GM19463 (cell line): Measurements from ENCODE around the gene L1CAM.
"Not testable (repeated sequence)": the region's sequence is repeated elsewhere in the genome, so short reads cannot be mapped to it uniquely, and the experiment has no call there.

Source experiments
- ATAC-seq: cut with Tn5 transposase; IDR thresholded peaks from one replicate; pipeline ENCODE4 v1.9.1; 2021; ENCODE audit warnings: mild to moderate bottlenecking, moderate library complexity; ENCODE audit not compliant: unreplicated experiment

L1CAM gene

DNA sequence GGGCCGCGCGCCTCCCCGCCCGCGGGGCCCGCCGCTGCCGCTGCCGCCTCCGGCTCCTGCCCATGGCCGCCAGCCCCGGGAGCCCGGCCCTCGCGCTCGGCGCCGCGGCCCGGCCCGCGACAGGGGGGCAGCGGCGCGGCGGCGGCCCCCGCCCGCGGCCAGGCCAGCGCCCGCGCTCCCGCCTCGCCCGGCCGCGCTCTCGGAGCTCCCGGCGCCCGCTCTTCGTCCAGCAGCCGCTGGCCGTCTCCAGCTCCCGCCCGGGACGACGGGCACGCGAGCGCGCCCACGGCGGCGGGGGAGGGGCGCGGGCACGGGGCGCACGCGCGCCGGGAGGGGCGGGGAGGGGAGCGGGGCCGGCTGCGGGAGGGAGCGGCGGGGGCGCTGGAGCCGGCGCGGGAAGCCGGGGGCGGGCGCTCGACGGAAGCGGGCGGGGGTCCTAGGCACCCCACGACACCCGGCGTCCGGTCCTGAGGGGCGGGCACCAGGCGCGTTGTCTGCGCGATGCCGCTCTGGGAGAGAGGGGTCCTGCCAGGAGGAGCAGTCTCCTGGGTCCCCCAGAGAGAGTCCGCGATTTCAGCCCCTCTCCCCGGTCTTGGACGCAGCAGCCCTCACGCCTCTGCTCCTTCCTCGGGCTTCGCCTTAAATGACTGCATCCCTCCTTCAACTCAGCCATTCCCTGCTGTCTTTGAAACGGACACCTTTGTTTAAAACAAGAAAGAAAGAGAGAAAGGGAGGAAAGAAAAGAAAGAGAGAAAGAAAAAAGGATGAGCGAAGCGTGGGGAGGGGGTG lies 55.1 kb downstream of the L1CAM start:
- no peak for ATAC-seq

DNA sequence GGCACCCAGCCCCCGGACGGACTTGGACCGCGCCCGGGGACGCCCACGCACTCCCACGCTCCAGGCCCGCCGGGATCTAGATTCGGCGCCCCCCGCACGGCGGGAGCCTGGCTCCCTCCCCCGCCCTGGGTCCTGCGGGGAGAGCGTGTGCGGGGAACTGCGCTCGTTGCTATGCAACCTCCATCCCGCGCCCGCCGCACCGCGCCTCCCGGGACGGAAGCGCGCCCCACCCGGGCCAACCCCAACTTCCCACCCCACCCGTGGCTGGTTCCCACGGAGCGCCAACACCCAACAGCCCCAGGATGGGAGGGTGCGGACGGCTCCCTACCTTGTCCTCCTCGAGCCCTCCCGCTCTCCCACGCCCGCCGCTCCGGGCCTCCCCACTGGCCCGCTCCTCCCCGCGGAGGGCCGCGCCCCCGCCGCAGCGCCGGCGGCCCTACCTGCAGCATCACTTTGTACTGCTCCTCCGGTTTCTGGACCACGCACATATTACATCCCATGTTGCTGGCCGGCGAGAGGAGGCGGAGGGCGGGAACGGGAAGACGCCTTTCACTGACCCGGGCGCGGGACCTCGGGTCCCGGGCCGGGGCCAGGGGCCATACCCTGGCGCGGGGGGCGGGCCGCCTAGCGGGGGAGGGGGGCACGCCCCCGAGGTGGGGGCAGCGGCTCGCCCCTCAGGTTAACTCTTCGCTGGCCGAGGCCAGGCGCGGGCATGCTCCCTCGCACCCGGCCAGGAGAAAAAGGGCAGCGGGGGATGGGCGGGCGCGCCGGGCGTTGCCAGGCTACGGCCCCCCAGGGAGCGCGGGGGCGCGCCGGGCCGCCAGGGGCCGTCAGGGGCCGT lies 56.0 kb downstream of the L1CAM start, which contains the start of gene PDZD4:
Gene PDZD4, minus strand, starts transcription at position 746 of the 841 bp plus-strand sequence. Its CDS starts 246 bp downstream, at position 500.
- no peak for ATAC-seq

DNA sequence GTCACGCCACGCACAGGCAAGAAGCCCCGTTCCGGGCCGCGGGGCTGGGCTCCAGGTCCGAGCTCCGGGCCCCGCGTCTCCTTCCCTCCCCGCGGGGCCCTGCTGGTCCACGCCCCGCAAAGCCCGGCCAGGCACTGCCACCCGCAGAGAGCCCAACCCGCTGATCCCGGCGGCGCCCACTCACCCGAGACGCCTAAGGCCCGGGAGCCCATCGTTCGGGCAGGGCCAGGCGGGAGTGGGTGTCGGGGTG lies 56.5 kb downstream of the L1CAM start:
- ATAC-seq: no peak

DNA sequence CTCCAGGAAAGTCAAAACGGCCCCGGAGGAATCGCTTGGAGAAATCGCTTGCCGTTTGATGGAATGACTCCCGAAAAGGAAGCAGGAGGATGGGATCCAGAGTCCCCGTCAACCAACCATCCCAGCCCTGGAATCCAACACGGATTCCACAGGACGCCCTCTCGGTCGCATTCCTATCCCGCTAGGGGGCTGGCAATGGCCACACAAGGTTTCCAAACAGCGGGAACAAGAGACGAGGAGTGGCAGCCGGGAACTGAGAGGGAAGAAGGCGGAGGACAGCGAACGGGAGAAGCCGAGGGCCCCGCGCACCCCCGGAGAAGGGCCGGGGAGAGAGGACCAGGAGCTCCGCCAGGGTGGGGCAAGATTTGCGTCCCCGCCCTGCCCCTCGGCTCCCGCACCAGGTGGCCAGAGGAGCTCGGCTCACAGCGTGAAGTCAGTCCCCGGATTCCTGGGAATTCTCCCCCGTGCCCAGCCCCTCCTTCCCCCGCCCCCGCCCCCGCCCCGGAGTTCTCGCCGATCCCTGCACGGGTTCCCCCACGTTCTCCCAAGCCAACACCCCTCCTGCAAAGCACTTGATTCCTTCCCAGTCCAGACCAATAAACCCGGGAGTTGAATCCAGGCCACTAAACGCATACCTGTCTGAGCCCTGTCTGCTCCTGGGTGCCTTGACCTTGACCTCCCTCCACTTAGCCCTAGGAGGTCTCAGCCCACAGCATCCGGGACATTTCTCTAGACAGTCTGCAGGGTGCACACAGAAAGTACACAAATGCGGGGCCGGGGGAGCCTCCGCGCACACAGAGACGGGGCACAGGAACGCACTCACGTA lies 57.0 kb downstream of the L1CAM start:
- no peak for ATAC-seq

DNA sequence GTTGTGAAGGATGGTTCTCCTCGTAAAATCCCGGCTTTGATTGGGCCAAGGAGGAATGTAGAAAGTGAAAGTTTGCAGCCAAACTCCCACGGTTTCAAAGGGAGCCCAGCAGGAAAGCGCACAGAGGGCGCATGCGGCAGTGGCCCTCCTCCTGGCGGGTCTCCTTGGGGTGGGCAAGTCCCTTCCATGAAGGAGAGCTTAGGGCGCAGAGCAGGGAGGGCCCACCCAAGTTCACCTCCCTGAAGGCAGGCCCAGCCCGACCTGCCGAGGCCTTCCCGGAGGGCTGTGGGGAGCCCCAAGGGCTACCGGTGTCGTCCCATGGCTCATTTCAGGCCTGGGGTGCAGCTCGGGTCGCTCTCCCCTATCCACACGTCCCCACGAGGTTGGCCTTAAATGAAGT lies 57.7 kb downstream of the L1CAM start:
- no peak for ATAC-seq

DNA sequence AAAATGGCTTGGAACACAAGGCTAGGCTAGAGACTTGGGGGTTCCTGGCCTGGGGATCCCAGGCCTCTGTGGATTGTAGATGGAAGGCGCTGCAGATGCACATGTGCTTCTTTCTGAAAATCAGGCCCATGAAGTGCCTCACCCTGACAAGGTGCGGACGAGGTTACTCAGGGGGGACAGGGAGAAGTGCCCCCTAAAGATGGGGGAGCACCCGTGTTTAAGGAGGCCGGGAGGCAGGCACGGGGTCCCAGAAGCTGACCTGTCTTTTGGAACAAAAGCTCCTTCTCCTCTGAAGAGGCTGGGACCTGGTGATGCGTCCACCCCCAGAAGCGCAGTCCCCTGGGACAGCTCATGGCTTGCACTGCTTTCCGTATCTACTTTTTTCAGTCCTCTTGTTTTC lies 58.1 kb downstream of the L1CAM start:
- no peak for ATAC-seq

DNA sequence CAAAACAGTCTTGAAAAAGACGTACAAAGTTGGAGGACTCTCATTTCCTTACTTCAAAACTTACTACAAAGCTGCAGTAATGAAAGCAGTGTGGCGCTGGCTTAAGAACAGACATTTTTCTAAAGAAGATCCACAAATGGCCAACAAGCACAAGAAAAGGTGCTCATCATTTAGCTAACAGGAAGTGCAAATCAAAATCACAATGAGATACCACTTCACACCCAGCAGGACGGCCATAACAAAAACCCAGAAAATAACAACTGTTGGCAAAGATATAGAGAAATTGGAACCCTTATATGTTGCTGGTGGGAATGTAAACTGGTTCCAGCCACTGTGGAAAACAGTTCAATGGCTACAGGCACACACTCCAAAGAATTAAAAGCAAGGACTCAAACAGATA lies 59.0 kb downstream of the L1CAM start:
- no peak for ATAC-seq

DNA sequence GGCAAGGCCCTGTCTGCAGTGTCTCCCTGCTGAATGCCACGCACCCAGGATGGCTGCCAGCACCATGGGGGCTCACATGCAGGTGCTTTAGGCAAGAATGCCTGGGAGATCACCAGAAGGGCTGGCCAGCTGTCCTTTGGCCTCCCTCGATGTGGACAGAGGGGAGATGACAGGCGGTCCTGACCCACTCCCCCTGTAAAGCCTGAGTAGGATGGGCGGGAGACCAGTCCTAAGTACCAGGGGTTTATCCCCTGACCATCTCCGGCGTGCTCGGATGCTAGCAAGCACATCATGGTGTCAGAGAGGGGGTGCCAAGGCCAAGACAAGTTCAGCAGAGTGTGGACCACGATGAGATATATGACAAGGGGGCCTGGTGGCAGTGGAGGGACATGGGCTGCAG lies 60.9 kb downstream of the L1CAM start:
- ATAC-seq: no peak

DNA sequence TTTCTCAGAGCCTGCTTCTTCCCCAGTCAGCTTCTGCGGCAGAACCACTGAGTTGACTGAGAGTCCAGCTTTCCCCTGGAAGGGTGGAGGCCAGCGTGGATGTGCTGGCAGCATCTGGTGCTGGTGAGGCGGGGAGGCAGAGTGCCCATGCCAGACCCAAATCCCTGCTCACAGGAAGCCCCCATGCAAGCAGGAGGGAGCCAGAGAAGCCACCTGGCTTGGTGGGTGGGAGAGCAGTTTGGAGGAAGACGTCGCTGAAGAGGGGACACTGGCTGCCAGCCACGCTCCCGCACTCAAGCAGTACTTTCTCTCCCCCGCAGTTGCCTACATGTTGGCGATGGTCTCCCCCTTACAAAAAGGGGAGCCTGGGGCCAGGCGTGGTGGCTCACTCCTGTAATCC lies 61.6 kb downstream of the L1CAM start:
- ATAC-seq: no peak

DNA sequence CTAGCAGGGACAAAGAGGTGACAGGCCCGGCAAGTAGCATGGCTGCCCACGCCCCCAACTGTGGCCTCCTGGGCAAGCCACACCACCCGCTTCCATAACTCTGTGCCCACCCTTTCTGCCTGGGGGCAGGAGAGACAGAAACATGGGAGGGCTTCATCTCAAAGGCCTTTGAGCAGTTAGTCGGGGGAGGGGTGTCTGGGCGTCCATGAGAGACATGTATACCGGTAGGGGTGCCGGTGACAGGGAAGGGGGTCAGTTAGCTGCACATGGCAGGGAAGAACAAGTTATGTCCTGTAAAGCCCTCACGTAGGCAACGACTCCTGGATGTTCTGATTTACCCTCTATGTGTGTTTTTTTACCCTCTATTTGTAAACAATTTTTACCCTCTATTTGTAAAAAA lies 64.9 kb downstream of the L1CAM start:
- no peak for ATAC-seq

DNA sequence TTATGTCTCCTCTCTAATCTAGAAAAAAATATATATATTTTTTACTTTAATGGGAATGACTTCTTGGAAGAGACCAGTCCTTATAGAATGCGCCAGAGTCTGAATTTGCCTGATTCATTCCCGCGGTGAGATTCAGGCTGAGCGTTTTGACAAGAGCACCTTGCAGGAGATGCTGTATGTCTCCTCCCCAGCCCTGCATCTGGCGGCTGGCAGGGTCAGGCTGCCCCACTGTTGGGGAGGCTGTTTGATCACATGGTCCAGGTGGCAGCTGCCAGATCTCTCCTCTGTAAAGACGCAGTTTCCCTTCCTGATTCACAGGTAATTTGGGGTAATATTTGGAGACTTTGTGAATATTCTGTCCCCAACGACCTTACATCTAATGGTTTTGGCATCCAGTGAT lies 65.4 kb downstream of the L1CAM start:
- ATAC-seq: no peak

DNA sequence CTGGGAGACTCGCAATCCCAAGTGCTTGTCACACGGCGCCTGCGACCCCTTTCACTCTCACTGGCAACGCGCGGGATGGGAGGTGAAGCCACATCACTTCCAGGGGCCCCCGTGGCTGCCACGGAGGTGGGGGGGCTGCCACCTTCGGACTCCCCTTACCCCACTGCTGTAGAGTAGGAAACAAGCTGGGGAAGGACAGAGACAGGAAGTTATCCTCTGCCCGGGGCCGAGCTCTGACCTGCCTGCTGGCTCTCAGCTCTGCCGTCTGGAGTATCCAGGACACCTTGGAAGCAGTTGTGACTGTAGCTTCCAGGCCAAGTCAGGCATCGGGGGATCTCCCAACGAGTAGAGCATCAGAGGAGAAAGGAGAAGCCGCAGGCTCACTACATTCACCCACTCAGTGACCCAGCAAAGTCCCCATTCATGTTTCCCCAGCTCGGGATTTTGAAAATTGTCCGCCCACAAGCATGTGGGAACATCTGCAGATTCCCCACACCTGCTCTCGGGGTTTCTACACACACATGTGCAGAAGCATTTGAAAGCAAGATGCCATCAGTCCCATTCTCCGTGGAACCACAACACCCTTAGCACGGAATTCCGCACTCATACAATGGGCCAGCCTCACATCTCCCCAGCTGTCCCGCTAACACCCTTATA lies 66.5 kb downstream of the L1CAM start:
- no peak for ATAC-seq

DNA sequence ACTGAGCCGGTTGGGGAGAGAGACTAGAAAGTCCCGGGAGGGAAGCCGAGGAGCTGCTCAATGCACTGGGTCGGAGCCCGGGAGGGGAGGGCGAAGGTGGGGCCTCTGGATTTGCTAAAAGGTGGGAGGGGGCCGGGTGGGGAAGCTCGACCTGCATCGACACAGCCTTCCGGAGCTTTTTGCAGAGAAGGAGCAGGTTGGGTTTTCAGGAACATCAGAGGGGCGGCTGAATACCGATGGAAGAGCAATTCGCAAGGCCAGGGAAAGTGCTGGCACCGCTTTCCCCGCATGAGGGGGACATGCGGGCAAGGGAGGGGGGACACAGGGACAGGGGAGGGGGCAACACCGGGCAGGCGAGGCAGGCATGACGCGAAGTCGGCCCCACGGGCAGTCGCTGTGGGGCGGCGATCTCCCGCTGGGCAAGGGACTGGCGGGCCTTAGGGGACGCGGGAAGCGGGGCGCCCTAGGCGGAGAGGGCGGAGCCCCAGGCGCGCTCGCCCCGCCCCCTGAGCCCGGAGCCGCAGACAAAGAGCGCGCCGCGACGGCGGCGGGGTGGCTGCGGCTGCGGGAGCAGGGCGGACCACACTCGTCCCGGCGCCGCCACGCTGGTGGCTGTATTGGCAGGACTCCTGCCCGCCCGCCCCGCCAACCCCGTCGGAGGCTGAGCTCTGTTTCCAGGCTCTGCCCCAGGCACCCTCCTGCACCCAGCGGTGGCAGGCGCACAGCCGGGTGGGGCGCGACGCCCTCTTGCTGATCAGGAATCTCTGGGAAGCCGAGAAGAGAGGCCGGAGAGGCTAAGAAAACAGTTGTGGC lies 67.2 kb downstream of the L1CAM start:
- ATAC-seq: no peak

DNA sequence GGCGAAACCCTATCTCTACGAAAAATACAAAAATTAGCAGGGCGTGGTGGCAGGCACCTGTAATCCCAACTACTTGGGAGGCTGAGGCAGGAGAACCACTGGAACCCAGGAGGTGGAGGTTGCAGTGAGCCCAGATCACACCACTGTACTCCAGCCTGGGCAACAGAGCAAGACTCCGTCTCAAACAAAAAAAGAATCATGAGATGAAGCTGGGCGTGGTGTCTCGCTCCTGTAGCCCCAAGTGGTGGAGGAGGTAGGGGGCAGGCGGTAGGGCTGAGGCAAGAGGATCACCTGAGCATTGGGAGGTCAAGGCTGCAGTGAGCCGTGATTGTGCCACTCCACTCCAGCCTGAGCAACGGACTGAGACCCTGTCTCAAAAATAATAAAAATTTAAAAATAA lies 67.9 kb downstream of the L1CAM start:
- ATAC-seq: not testable (repeated sequence)

DNA sequence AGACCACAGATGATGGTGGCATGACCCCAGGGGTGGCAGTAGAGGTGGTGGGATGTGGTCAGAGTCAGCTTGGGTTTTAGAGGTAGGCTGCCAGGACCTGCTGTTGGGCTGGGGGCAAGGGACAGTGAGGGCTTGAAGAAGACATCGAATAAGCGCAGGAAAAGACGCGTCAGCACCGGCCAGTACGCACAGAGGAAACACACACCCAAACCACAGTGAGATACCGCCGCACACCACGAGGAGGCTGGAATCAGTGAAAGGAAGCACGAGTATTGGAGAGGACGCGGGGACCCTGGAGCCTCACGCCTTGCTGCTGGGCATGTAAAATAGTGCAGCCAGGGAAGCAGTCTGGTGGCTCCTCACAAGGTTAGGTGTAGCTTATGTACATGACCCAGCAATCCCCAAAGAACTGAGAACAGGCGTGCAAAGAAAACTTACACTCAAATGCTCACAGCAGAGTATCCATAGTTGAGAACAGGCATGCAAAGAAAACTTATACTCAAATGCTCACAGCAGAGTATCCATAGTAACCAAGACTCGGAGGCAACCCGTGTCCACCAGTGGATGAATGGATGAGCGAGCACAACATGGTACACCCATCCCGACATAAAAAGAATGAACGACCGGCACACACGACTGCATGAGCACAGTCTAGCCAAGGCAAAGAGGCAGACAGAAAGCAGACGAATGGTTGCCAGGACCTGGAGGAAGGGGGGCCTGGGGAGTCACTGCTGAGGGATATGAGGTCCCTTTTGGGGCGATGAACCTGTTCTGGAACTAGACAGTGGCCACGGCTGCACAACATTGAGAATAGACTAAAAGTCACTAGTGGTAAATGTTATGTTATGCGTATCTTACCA lies 68.9 kb downstream of the L1CAM start:
- ATAC-seq: no peak

DNA sequence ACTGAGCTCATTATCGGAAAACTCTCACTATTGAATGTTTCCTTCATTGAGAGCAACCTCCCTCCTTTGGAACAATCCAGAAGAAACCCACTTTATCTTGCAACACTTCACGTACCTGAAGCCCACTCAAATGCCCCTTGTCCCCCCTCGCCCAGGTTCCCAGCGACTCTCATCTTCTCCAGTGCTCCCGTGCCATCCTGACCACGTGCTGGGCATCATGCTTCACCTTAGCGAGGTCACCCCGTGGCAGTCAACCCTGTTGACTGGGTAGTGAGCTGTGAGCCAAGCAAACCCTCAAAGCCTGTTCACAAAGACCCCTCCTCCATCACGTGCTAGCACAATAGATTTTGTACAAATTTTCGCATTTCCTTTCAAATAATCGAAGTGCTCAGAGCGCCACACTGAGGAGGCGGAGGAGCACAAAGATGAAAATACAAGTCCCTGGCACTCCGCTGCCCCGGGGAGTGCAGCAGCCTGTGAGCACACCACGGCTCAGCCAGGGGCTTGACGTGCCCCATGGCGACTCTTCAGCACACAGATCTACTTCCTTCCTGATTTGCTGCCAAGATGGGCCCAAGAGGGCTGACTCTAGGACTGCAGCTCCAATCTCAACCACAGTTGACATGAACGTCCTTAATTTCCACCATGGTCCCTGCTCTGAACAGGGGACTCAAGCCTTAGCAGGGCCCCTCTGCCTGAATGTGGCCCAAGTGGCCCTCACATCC lies 71.2 kb downstream of the L1CAM start:
- ATAC-seq: no peak

DNA sequence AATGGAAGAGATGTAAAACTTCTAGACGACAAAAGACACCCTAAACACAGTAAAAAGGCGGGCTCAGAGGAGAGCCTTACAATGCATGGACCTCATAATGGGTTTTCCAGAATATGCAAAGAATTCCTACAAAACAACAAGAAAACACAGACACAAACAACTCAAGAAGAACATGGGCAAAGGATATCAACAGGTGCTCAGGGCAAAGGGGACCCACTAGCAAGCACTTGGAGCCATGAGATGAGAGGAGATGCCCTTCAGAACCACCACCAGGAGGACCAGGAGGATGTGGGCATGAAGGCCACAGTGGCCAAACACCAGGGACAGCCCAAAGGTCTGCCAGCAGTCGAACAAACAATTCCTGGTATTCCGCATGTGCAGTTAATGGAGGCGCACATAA lies 72.8 kb downstream of the L1CAM start:
- no peak for ATAC-seq

DNA sequence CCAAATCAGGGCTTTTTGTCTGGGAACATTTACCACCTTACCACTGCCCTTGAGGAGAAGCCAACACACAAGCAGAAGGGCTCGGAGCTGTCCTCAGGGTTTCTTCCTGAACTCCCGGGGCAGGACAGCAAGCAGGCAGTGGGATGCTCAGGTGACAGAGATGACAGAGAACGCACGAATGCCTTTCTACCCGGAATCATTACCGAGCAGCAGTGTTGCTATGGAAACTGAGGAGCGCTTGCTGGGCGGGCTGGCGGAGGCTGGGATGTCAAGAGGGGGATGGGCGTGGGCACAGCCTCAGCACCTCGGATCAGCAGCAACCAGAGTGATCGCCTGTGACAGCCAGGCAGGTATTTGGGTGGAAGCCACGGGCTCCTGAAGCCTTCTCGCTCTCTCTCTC lies 73.8 kb downstream of the L1CAM start:
- ATAC-seq: no peak
